Stimulated activated CD4-positive, alpha-beta T cell treated with anti-CD3 and anti-CD28 coated beads, Interleukin-4, amount 100 ng/mL, for 48 hours (primary cell): Measurements from ENCODE around the gene OR3A1.
"Not testable (repeated sequence)": the region's sequence is repeated elsewhere in the genome, so short reads cannot be mapped to it uniquely, and the experiment has no call there.

Experiments
- DNase-seq, 2 donors: peaks; one replicate each; pipeline ENCODE4 v3.0.0-alpha.2; 2020; ENCODE audit warnings: low read depth in 2 of 2

OR3A1 gene

GRCh38 chr17:3298260-3298659 lies at the start of gene OR3A1:
Gene OR3A1 (minus strand): TSS chr17:3298360. CDS start chr17:3292582, 5,778 bp downstream.
- DNase-seq: no peak

GRCh38 chr17:3342782-3343181 lies 44.6 kb upstream of the OR3A1 start:
- DNase-seq: not testable (repeated sequence)

GRCh38 chr17:3335876-3336275 lies 37.7 kb upstream of the OR3A1 start:
- no peak for DNase-seq

GRCh38 chr17:3318336-3318735 lies 20.2 kb upstream of the OR3A1 start:
- DNase-seq: no peak

GRCh38 chr17:3316836-3317235 lies 18.7 kb upstream of the OR3A1 start:
- DNase-seq: no peak

- no peak for DNase-seq
Observed at GRCh38 chr17:3308603-3309002, 10.4 kb upstream of the OR3A1 start.

GRCh38 chr17:3295632-3296031 lies 2.5 kb downstream of the OR3A1 start:
- DNase-seq: no peak

GRCh38 chr17:3293548-3293947 lies 4.6 kb downstream of the OR3A1 start:
- DNase-seq: not testable (repeated sequence)

GRCh38 chr17:3282901-3283300 lies 15.3 kb downstream of the OR3A1 start:
- no peak for DNase-seq

- no peak for DNase-seq
Observed at GRCh38 chr17:3276126-3276525, 22.0 kb downstream of the OR3A1 start.

GRCh38 chr17:3271072-3271848 lies 26.9 kb downstream of the OR3A1 start:
- no peak for DNase-seq

GRCh38 chr17:3260600-3260999 lies 37.6 kb downstream of the OR3A1 start:
- no peak for DNase-seq

GRCh38 chr17:3260163-3260562 lies 38.0 kb downstream of the OR3A1 start:
- no peak for DNase-seq

GRCh38 chr17:3256575-3256974 lies 41.6 kb downstream of the OR3A1 start:
- no peak for DNase-seq

GRCh38 chr17:3249013-3249412 lies 49.1 kb downstream of the OR3A1 start:
- not testable (repeated sequence) for DNase-seq

- DNase-seq: not testable (repeated sequence)
Observed at GRCh38 chr17:3244841-3245240, 53.3 kb downstream of the OR3A1 start.

- not testable (repeated sequence) for DNase-seq
Observed at GRCh38 chr17:3241044-3241443, 57.1 kb downstream of the OR3A1 start.
